ENCODE results near the gene DYNC1I1.

DYNC1I1 gene

DNA sequence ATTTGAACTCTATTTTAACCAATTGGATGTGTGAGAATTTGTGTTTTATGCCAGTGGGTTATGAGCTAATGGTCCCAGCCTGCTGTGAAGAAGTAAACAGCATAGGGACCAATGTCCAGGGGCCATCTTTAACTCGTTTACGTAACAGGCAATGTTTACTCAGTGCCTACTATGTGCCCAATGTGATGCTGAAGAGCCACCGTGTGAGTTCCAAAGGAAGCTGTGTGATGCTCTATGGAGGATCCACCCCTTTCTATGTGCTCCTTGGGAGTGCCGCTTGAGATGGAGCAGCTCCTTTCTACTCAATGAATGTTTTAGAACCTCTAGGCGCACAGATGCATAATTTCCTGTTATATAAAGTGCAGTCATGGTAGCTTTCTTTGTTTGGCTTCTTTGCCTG is 21.3 kb downstream of the DYNC1I1 start:
- DNase-seq (ENCODE audit: low read depth): no peak

DNA sequence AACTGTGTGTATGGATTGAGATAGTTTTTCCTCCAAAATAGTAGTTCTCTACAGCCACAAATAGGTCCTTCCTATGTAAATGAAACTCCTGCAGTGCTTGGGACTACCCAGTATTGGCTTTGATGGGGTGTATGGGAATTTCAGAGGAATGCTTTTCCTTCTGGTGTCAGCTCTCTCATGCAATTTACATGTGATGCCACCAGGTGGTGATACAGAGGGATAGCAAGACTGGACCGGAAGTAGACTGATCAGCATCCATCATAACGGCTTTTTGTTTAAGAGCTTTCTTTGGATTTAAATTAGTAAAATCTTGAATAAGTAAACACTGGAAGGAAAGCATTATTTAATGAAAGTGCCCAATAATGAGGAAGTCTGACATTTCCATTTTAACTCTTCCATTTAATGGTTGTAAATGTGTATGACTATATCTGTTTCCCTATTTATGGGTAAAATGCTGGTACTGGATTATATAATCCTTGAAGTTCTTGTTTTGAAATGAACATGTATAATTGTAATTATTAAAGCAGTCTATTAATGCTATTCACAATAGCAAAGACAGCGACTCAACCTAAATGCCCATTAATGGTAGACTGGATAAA is 22.7 kb downstream of the DYNC1I1 start:
- DNase-seq (ENCODE audit: low read depth): no peak

DNA sequence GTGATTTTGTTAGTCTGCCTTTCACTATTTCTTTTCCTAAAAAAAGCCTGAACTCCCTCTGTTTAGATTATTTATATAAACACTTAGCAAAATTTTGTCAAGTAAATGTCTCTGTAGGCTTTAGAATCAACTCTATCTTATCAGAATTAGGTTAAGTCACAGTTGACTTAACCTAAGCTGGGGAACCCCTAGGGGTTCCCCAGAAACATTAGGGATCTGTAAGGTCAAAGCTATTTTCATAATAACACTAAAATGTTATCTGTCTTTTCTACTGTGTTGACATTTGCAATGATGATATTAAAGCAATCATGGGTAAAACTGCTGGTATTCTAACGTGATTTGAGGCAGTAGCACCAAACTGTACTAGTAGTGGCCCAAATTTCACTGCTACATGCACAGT is 24.3 kb downstream of the DYNC1I1 start:
- DNase-seq (ENCODE audit: low read depth): no peak

DNA sequence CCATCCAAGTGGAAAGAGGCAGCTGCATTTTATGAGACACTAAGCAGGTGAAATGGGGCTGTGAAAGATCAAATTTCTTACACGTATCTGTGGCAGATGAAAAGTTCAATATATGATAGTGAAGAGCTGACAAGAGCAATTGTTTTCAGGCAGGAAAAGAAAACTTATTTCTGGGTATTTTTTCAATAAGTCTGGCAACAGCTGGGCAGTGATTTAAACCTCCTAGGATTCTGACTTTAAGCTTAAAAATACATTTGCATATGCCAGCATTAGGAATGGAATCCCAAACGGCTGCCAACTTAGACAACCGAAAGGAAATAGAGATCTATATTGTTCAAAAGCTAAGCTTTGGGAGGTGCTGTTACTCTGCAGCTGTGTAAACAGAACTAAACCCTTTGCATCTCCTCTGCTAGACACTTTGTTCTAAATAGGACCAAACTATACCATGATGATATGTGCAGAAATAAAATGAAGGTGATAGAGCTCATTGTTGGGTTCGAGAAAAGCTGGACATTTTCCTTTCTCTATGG is 26.1 kb downstream of the DYNC1I1 start:
- DNase-seq (ENCODE audit: low read depth): no peak

DNA sequence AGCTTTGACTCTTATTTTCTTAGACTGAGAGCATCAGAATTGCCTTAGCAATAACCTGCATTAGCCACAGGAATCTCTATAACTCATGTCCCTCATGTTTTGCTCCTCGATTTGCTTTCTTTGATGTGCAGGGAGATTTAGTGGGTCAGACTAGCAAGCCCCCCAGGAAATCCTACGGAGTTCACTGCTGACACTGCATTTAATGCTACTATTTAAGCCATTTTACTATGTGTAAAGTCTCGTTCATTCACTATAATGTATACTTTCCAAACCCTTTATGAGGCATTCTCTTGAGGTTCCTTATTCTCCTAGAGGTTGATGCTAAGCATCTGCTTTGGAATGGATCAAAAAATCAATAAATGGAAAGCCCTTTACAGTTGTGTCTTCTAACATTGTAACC is 28.4 kb downstream of the DYNC1I1 start:
- no peak for DNase-seq (ENCODE audit: low read depth)

DNA sequence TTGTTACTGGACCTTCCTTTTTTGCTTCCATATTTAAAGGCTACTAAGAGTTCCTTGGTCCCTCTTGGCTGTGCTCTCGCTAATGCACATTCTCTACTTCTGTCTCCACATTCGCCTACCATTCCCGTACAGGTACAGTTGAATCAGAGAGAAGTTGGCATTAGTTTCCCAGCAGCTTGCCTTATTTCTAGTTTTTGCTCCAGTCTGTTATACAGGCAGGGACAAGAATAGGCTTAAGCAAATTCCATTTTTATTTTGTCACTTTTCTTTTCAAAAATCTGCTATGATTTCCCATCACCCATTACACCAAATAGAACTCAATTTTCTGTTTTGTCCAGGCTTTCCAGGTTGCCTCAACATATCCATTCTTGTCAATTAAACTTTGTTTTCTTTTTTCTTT is 29.9 kb downstream of the DYNC1I1 start:
- no peak for DNase-seq (ENCODE audit: low read depth)

DNA sequence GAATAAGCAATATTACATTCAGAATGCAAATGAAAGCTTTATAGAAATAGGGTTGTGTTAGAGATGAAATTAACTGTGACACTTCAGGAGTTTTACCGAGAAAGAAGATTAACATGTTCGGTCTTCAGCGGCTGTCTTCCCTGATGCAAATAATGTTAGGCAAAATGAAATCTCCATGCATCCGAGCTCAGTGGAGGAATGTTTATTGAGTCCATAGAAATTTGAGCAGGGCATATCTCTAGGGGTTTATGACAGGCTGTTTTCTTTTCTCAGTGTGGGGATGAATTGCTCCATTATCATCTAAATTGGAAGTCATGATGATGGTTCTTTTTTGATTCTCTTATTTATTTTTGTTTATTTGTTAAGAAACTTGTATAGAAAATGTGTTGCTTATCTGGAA is 31.7 kb downstream of the DYNC1I1 start:
- DNase-seq (ENCODE audit: low read depth): no peak

DNA sequence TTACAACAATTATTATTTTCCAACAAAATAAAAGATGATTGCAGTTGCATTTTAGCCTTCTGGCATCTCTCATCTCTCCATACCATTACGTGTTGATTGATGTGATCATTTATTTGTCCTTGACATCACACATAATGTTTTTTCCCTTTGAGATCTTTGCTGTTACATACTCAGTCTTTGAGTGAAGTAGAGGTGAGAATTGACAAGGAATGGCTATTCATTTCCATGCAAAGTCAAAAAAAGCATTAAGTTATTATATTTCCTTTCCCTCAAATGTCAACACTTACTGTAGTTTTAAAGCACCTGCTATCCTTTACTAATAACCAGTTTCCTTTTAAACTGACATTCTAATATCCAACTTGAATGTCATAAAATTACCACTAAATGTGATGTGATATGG is 33.6 kb downstream of the DYNC1I1 start:
- no peak for DNase-seq (ENCODE audit: low read depth)

DNA sequence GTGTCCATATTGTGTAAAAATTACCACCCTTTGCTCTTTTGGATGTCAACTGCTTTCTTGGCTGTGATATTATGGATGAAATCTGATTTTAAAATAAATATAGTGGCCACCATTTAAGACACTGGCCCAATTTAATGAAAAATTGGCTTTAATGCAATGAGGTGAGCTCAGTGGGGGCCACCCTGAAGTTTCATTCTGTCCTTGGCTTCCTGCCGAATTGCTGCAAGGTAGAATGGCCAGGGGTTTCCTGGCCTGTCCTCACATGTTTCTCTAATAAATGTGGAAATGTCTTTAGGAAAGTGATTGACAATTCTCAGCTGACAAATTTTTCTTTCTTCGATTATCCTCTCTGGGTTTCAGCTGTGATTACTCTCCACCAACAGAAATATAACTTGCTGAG is 36.0 kb downstream of the DYNC1I1 start:
- DNase-seq (ENCODE audit: low read depth): no peak

DNA sequence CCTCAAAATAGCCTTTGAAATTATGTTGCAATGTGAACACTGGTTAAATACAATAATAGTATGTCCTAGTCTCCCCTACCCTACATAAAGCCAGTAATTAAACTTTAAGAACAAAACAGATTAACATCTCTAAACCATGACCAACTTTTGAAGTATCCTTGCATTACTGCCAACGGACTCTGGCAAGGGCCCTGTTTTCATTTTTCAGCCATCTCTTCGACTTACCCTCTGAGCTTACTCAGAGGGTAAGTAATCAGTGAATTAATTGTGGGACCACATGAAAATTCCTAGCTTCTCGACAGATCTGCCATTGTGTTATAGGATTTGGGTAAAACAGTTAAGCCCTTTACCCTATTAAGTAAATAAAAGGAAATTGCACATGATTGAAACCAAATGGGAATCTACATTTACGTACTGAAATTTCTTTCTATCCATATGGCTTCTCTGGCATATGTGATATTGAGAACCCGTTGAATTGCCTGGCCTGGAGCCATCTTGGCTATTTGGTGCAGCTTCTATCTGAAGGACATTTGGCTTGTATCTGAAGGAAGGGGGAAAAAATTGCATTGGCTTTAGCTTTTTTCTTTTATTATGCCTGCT is 39.6 kb downstream of the DYNC1I1 start:
- DNase-seq (ENCODE audit: low read depth): no peak

DNA sequence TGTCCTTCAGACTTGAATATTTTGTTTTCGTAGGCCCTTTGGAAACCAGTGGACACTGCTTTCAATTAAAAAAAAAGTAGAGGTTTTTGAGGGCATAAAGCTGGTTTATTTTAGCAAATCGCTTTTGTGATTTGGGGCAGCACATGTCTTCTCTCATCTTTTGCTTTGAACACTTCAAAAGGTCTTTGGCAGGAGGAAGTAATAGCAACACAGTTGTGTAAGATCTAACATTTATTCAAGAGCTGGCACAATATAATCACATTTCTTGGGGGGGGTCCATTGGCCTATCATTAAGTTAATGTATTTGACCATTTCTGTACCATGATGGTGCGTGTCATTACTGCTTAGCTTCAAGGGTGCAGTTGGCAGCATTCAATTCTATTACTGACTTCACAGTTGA is 42.4 kb downstream of the DYNC1I1 start:
- no peak for DNase-seq (ENCODE audit: low read depth)

DNA sequence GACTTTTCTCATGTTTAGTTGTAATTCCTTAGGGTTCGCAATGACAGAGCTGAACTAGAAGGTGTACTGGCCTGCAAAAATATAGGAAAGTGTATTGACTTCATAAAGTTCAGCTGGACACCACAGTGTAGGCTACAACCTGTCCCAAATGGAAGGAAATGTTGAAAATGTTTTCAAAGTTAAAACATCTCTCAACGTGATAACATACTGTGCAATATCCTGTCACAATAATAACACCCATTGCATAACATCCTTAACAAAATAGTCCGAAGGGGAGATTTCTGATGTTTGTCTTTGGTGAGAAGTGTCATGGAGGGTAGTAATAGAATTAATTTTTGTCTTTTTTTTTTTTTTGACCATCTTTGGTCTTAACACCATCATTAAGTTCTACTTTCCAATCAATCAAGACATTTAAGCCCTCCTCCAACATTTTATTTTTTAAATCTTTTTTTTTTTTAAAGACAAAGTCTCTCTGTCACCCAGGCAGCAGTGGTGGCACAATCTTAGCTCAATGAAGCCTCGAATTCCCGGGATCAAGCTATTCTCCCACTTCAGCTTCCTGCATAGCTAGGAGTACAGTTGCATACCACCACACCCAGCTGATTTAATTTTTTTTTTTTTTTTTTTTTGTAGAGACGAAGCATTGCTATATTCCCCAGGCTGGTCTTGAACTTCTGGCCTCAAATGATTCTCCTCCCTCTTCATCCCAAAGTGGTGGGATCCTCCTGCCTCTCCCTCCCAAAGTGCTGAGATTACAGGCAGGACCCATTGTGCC is 45.7 kb downstream of the DYNC1I1 start:
- DNase-seq (ENCODE audit: low read depth): no peak

DNA sequence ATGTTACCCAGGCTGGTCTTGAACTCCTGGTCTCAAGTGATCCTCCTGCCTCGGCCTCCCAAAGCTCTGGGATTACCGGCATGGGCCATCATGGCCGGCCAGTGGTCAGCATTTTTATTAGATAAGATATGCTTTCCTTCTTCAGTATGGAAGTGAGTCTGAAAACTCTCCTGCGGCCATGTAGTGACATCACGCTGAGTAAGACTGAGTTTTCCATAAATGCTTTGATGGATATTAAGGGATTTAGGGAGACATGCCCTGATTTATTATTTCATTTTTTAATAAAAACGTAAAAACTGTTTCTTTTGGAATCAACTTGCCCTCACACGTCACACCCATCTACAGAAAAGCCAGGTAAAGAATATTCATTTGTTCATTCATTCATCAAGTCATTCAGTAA is 48.4 kb downstream of the DYNC1I1 start:
- no peak for DNase-seq (ENCODE audit: low read depth)

DNA sequence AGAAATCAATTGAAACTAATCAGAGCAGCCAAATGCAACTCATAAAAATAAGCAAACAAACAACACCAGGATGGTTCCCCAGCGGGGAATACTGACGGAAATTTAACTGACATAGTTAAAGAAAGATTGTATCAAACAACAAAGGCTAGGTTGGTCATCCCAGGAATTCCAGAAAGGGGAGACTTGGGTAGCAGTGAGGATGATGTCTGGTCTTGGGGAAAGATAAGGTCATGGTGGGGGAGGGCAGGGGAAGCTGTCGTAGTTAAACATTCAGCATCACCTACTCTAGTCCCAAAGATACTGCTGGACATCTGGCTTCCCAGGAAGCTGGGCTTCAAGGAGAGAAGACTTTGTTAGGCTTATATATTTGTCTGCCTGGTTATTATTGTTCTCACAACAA is 50.4 kb downstream of the DYNC1I1 start:
- no peak for DNase-seq (ENCODE audit: low read depth)

DNA sequence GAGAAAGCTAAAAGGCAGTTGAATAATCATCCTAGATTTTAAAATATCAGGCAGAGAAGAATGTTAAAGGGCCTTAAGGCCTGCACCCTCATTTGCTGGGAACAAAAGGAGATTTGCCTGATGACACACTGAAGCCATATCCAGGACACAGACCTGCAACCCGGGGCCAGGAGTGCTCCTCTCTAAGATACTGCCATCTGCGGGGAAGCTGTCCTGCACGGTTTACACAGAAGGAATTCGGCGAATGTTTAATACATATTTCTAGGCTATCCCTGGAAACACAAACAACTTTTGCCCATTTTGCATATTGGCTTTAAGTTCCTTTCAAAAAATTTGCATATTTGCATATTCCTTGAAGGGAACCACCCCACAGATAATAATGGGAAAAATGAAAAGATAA is 52.3 kb downstream of the DYNC1I1 start:
- no peak for DNase-seq (ENCODE audit: low read depth)

DNA sequence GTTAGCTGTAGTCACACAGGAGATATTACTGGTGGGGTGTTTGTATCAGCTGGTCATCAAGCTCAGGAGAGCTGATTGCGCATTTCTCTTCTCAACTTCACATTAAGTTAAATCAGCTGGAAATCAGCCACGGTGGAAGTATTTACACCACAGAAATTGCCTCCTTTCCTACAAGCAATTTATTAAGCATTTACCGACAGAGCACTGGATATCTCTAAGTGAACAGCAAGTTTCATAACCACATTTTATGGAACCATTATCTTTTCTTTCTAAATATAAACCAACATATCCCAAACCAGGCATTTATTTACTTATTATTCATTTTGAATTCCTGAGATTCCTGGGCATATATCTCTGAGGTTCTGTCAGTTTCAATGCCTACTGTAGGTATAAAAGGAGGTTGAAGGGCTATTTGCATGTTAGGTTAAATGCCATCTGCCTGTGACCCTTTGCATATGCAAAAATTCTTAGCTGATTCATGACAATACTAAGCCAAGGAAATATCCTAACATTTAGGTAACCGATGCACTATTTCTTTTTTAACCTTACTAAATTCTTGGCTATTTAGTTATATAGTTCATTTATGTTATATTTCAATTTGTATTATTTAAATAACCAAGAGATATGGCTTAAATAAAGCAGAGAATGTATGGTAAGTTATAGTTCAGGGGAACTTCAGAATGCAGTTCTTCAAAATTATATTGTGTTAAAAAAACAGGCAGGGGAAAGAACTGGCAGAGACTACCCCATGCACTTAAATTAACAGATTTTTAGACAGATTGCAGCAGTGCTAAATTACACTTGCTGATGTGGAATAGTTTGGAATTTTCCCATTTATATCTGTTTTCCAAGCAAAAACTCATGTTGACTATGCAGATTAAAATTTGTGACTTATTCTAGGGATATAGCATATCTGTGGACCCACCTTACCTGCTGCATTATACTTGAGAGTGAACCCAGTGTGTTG is 56.8 kb downstream of the DYNC1I1 start:
- no peak for DNase-seq (ENCODE audit: low read depth)

DNA sequence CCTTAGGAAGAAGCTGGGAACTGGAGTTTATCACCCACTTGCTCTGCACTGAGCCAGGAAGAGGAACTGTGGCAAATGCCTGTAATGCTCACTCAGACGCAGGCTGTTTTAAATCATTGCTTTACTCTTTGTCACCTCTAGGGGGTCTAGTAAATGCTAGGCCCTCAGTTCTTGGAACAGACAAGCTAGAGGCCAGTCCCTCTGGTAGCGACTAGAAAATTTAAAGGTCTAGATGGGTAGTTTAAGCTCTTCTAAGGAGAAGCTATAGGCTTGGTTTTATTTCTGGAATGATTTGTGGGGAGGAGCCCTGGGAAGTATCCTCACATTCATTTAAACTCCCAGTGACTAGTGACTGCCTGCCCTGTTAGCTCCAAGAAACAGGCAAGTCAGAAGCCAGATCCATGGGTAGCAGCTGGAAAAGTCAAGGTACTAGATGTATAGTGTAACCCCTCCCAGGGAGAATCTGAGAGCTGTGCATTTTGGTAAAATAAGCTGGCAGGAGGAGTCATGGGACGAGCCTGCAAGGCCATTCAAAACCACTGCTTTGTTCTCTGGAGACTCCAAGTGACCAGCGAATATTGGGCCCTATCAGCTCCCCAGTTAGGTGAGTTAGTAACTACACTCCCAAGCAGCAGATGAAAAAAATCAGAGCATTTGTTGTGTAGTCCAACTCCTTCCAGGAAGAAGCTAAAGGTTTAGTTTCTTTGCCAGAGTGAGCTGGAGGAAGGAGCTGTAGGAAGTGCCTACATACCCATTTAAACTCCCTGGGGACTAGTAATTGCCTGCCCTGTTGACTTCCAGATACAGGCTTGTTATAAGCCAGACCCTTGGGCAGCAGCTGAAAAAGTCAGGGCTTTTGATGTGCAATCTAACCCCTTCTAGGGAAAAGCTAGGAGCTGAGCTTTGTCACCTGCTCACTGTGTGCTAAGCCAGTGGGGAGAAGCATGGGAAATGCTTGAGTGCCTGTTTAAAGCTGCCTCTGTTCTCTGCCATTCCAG is 68.9 kb downstream of the DYNC1I1 start:
- DNase-seq (ENCODE audit: low read depth): no peak

DNA sequence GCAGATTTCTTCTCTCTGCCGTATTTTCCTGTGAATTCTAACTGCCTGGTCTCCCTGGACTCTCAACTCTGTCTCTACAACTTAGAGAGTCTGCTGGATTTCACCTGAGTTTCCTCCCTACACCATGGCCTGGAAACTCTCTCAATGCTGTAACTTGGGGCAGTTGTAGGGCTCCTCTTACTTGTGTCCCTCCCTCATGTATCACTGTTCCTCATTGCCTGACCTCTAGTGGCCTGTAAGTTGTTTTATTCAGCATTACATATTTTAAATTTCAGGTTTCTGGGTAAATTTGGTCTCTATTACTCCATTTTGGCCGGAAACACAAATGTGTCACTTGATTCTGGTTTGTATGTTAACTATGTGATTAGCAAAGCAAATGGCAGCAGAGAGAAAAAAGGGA is 70.9 kb downstream of the DYNC1I1 start:
- no peak for DNase-seq (ENCODE audit: low read depth)

DNA sequence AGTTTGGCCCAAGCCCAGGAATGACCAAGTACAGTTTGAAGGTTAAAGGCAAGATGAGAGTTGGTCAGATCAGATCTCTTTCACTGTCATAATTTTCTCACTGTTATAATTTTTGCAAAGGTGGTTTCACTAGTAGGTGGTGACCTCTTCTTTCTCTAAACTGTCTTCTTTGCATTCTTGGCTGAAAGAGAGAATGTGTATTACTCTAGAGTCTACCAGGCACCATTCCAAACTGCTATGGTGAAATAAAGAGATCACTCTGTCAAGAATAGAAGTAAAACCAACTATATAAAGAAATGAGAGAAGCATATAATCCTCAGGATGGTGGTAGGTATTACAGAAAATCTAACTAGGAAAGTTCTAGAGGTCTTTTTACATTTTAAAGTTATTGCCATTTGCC is 72.7 kb downstream of the DYNC1I1 start:
- no peak for DNase-seq (ENCODE audit: low read depth)

DNA sequence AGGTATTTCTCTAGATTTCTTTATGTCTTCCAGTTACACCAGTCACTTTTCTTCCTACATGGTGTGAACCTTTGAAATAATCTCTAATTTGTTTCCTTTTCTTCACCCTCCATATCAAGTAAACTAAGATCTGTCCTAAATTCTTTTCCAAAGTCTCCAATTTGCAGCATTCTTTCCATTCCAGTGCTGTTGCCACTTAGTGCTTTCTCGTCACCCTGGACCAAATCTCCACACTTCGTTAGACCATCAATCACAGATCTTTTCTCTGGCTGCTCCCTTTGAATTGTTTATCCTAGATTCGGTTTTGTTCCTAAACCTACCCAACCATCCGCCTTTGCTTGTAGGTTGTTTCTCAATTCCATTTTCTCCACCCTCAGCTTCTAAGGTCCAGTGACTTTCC is 74.7 kb downstream of the DYNC1I1 start:
- no peak for DNase-seq (ENCODE audit: low read depth)

DNA sequence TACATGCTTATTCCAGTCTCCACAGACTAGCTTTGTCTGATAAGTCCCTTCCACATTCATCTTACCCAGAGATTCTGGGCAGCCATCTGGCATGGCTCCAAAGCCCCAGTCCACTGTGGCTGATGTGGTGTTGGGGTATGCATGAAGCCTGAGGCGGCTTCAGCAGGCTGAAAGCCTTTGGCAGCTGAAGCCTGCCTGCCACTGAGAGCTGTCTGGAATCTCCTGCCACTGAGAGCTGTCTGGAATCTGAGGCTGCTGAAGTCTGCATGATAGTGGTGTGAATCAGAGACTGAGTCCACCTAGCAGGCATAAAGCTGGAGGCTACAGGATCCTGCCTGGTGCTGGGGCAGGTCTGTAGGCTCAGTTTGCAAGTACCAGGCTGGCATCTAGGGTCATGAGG is 87.1 kb downstream of the DYNC1I1 start:
- no peak for DNase-seq (ENCODE audit: low read depth)

Measured in stimulated activated CD8-positive, alpha-beta memory T cell treated with anti-CD3 and anti-CD28 coated beads, Interleukin-15, amount 100 ng/mL, for 24 hours (primary cell).